Endothelial cell of umbilical vein (primary cell): Measurements from ENCODE around the gene DTX4.

ENCODE experiments used
- CTCF ChIP-seq, 2 donors: IDR thresholded peaks; 1 replicate in 1 of 2; 2 replicates in 1 of 2; pipeline ENCODE4 v1.5.1; 2011; ENCODE audit warnings: low read length in 2 of 2, mild to moderate bottlenecking in 2 of 2, moderate library complexity in 2 of 2, control low read depth in 1 of 2, inconsistent platforms in 1 of 2, low read depth in 1 of 2; ENCODE audit not compliant: insufficient read depth in 1 of 2; ENCODE audit errors: extremely low read depth in 1 of 2
- EZH2 ChIP-seq: IDR thresholded peaks from 2 replicates; pipeline ENCODE4 v1.6.1; 2012; ENCODE audit warnings: borderline replicate concordance, low read depth, mild to moderate bottlenecking, moderate library complexity, low read length, inconsistent platforms; ENCODE audit not compliant: severe bottlenecking
- FOS ChIP-seq: IDR thresholded peaks from 2 replicates; pipeline ENCODE4 v1.6.1; 2011; ENCODE audit warnings: mild to moderate bottlenecking, low read length, moderate library complexity, borderline replicate concordance; ENCODE audit not compliant: insufficient read depth
- GATA2 ChIP-seq: IDR thresholded peaks from 2 replicates; pipeline ENCODE4 v1.7.0; 2011; ENCODE audit warnings: low read depth, mild to moderate bottlenecking, moderate library complexity, mixed read lengths, low read length; ENCODE audit not compliant: insufficient read length, insufficient read depth
- JUN ChIP-seq: IDR thresholded peaks from 2 replicates; pipeline ENCODE4 v1.6.1; 2011; ENCODE audit warnings: borderline replicate concordance, low read depth; ENCODE audit not compliant: insufficient read length, insufficient read depth
- MAX ChIP-seq: IDR thresholded peaks from 2 replicates; pipeline ENCODE4 v1.6.1; 2011; ENCODE audit not compliant: insufficient read depth, insufficient read length
- MYC ChIP-seq: IDR thresholded peaks from one replicate; pipeline ENCODE4 v1.6.1; 2011; ENCODE audit warnings: mild to moderate bottlenecking, low read depth, low read length
- POLR2A ChIP-seq: IDR thresholded peaks from 2 replicates; pipeline ENCODE4 v1.6.1; 2012; ENCODE audit warnings: low read depth, mild to moderate bottlenecking, control low read depth, low read length
- POLR2AphosphoS5 ChIP-seq: IDR thresholded peaks from 2 replicates; pipeline ENCODE4 v1.6.1; 2012; ENCODE audit warnings: low read depth, mild to moderate bottlenecking, control low read depth, low read length, moderate library complexity; ENCODE audit not compliant: insufficient read depth

GRCh38 chr11:59151761-59152160 lies 20.2 kb upstream of the DTX4 start:
- TF ChIP-seq CTCF (IDR thresholded peaks at IDR 0.05; ENCODE audit: extremely low read depth in 1 of 2, insufficient read depth in 1 of 2, low read depth in 1 of 2, low read length in 2 of 2) (no peak), MAX (no peak), EZH2 (no peak), MYC (no peak), POLR2AphosphoS5 (no peak), POLR2A (no peak), GATA2 (no peak), FOS (no peak), JUN (no peak)
